SH-SY5Y (cell line): ENCODE data around the gene RMDN2.

ENCODE experiments used
- GATA2 ChIP-seq: IDR thresholded peaks from 2 replicates; pipeline ENCODE4 v1.6.1; 2011; ENCODE audit warnings: mild to moderate bottlenecking, low read depth, low read length
- GATA3 ChIP-seq: IDR thresholded peaks from 2 replicates; pipeline ENCODE4 v1.6.1; 2011; ENCODE audit warnings: low read depth, mild to moderate bottlenecking, low read length, moderate library complexity

DNA sequence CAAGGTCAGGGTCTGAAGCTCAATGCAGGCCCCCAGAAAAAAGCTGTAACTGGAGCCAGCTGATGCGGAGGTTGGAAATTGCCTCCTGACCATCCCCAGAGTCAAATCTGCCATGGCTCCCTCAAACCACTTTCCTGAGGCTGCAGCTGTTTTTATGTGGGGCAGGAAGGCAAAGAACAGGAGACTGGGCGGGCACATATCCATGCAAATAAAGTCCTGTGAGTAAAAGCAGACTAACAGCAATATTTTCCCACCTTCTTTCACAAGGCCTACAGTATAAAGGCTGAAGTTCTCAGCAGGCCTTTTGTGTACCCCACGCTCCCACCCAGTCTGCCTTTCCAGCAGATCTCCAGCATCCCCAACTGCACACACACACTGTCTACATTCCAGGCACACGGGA, 103.7 kb downstream of the RMDN2 start:
- no peak for TF ChIP-seq GATA3
- no peak for TF ChIP-seq GATA2
